ENCODE data around the gene OR13C8. TPM values are rescaled to one million over a fixed set of nuclear protein-coding genes. Genes with fewer than 3 reads are reported as not detected.
"Not testable (repeated sequence)": the region's sequence is repeated elsewhere in the genome, so short reads cannot be mapped to it uniquely, and the experiment has no call there.

OR13C8 gene, protein sequence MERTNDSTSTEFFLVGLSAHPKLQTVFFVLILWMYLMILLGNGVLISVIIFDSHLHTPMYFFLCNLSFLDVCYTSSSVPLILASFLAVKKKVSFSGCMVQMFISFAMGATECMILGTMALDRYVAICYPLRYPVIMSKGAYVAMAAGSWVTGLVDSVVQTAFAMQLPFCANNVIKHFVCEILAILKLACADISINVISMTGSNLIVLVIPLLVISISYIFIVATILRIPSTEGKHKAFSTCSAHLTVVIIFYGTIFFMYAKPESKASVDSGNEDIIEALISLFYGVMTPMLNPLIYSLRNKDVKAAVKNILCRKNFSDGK
- total RNA-seq = not detected
- long read RNA-seq = 0 reads

DNA sequence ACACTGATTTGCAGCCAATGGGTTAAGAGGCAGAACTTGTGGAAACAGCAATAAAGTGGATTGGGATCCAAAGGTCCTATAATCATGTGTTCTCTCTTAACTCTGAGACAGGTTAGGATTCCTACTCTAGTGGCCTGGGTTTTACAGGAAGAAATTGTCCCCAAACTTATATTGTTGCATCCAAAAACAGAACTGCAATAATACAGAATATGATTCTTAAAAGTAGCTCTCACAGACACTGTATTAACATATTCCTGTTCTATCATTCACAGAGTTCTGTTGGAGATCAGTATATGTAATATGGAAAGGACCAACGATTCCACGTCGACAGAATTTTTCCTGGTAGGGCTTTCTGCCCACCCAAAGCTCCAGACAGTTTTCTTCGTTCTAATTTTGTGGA lies at the start of gene OR13C8:
Gene OR13C8, plus strand, starts transcription at position 301 of the 400 bp plus-strand sequence. Its CDS starts 0 bp downstream, at position 301.
- ATAC-seq (no peak), DNase-seq (no peak)
- intact Hi-C loops (cut with micrococcal nuclease) = no loop called here

DNA sequence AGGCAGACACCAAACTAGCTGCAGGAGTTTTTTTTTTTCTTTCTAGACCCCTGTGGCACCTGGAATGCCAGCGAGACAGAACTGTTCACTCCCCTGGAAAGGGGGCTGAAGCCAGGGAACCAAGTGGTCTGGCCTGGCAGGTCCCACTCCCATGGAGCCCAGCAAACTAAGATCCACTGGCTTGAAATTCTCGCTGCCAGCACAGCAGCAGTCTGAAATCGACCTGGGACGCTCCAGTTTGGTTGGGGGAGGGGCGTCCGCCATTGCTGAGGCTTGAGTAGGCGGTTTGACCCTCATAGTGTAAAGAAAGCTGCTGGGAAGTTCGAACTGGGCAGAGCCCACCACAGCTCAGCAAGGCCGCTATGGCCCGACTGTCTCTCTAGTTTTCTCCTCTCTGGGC lies 48.7 kb upstream of the OR13C8 start:
- DNase-seq; ATAC-seq; intact Hi-C loops (cut with micrococcal nuclease): not testable (repeated sequence)

DNA sequence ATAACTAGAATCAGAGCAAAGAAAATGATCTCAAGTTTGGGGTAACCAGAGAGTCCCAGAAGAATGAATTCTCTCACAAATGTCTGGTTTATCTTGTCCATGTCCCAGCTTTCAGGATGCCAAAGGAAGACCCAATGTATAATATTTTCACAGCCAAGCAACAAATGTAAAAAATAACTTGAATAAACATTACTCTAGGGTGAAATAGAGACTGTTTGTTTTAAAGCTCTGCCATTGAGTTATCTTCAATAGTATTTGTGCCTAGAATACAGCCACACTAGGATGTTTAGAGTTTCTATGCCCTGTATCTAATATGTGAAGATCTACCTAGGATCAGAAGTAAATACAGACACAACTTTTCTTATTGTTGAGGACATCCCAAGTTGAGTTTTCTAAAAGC lies 41.9 kb upstream of the OR13C8 start, which contains the start of gene OR13C4:
Gene OR13C4, minus strand, starts transcription at position 101 of the 400 bp plus-strand sequence. Its CDS starts 0 bp downstream, at position 101.
- intact Hi-C loops (cut with micrococcal nuclease) = no loop called here
- DNase-seq = no peak
- ATAC-seq = no peak

DNA sequence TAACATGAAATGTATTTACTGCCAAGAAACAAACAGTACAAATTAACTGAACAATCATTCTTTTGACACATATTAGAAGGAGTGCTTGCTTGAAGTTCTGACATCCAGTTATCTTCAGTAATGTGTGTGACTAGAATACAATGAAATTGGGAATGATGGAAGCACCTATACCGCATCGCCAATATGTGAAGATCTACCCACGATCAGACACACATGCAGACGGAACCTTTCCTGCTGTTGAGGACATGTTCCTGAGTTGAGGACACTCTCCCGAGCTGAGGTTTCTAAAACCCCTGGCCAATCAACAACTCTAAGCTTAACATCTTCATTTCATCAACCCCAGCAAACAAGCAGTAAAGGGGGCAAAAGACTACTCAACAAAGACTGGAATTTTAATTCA lies 32.2 kb upstream of the OR13C8 start, which contains the start of gene OR13C3:
Gene OR13C3, minus strand, starts transcription at position 101 of the 400 bp plus-strand sequence. CDS start 133 bp downstream, outside the sequence.
- intact Hi-C loops (cut with micrococcal nuclease) = no loop called here
- no peak for ATAC-seq
- no peak for DNase-seq

DNA sequence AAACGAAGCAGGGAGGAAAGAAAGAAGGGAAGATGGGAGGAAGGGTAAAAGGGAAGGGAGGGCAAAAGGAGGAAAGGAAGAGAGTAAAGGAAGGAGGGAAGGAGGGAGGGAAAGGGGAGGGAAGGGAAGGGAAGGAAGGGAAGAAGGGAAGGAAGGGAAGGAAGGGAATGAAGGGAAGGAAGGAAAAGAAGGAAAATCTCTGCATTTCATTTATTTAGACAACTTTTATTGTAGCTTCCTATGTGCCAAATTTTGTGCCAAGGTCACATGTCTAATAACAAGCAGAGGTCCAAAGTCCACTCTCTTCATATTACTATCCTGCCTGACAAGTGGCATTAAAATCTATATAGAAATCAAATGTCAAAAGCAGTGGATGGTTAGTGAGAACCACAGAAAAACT lies 29.7 kb upstream of the OR13C8 start:
- DNase-seq = no peak
- intact Hi-C loops (cut with micrococcal nuclease) = no loop called here
- ATAC-seq = no peak

DNA sequence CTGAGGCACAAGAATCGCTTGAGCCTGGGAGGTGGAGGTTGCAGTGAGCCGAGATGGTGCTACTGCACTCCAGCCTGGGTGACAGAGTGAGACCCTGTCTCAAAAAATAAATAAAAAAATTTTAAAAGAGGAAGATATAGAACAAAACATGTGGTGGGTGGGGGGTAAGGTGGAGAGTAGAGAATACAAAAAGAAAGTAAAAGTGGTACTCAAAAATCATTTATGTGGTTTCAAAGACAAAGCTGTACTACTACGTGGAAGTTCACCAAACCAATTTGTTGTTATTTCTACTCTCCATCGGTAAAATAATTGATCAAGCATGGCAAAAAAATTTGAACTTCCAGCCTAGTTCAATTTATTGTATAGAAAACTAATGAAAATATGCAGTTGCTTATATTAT lies 24.3 kb upstream of the OR13C8 start:
- no peak for ATAC-seq
- DNase-seq = no peak
- intact Hi-C loops (cut with micrococcal nuclease) = no loop called here

DNA sequence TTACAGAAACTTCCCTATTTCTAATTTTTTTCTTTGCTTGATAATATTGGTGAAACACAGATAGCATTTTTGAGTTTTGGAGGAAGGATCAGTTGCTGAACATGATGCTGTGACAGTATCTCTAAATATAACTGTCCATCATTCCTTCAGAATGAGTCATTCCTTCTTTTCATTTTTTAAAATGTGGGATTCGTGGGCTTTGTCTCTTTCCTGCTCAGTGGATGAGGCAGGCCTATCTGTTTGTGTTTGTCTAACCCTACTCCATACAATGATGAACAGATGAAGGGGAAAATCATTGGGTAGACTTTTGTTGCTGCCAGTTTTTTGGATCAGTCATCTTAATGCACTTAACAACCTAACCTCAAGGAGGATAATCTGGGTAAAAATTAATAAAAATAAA lies 15.7 kb upstream of the OR13C8 start:
- no peak for ATAC-seq
- no peak for DNase-seq
- intact Hi-C loops (cut with micrococcal nuclease) = no loop called here

DNA sequence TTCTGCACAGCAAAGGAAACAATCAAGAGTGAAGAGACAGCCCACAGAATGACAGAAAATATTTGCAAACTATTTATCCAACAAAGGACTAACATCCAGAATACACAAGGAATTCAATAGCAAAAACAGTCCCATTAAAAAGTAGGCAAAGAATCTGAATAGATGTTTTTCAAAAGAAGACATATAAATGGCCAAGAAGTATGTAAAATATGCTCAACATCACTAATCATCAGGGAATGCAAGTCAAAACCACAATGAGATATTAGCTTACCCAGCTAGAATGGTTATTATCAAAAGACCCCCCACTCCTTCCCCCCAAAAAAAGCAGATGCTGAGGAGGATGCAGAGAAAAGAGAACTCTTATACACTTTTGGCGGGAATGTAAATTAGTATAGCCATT lies 13.4 kb upstream of the OR13C8 start:
- intact Hi-C loops (cut with micrococcal nuclease) = no loop called here
- no peak for DNase-seq
- no peak for ATAC-seq

DNA sequence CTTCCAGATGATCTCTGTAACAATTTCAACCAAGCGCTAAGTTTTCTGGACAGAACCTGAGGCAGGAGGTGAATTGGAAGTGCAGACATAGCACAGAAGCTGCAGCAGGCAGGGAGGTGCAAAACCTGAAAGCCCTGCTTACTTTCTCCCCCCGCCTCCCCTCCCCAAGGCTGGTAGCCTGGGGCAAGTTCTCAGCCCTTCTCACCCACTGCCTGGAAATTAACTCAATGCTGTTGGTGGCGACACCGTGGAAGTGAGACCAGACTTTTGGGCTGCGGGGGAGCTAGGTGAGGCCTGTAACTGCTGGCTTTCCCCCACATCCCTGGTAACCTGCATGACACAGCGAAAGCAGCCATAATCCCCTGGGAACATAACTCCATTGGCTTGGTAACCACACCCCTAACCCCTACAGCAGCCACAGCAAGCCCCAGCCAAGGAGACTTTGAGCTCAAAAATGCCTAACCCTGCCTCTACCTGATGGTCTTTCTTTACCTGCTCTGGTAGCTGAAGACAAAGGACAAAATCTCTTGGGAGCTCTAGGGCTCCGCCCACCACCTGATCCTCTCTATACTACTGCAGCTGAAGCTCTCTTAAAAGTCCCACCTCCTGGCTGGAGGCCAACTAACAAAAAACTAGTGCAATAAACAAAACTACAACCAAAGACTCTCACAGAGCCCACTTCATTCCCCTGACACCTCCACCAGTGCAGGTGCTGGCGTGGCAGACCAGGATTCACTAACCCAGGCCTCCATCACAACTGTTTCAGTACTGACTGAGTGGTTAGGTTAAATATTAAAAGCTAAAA lies 11.9 kb upstream of the OR13C8 start:
- ATAC-seq = no peak
- DNase-seq = no peak
- intact Hi-C loops (cut with micrococcal nuclease) = no loop called here

DNA sequence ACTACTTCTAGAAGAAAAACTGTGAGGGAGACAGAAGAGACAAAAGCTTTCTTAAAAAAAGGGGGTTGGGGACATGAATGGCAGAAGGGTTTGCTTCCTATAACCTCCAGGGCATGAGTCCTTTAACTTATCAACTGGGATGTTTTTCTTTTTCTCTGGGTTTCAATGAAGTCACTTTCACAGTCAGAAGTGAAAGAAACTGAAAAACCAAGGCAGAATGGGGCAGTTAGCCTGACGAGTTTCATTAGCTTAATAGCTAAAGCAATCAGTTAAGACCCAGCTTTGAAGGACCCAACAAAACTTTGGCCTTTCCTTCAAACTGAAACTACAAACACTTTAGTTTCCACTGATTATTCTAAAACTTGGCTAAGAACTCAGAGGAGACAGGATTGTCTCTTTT lies 4.6 kb upstream of the OR13C8 start:
- no peak for ATAC-seq

DNA sequence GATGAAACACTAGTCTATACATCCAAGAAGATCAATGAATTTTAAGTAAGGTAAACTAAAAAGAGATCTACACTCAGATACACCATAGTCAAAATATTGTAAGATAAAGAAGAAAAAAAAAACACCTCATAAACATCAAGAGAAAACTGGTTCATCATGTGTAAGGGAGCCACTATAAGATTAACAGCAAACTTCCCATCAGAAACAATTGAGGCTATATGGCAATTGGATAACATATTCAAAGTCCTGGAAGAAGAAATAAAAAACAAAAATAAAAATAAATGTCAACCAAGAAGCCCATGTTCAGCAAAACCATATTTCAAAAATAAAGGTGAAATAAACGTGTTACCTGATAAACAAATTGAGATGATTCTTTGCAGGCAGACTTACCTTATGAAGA lies 3.6 kb downstream of the OR13C8 start:
- intact Hi-C loops (cut with micrococcal nuclease) = no loop called here
- DNase-seq = no peak
- no peak for ATAC-seq

More for the DNA sequence above, 4.6 kb upstream of the OR13C8 start:
- intact Hi-C loops (cut with micrococcal nuclease) = no loop called here
- DNase-seq = no peak

DNA sequence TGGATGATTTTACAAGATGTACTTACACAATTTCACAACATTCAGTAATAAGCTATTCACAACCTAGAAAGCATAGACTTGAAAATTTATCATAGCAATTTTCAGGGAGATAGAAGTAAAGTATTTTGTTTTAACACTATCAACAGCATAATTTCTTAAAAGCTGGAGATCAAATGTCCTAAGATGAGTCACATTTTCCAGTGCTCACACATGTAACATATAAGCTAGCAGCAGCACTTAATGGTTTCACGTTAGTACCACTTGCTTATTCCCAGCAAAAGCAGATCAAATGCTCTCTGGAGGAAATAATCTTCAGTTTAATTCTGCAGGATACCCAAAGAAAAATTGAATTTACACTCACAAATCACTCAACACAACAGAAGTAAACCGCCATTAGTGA lies 6.5 kb downstream of the OR13C8 start:
- DNase-seq (no peak), ATAC-seq (no peak)
- intact Hi-C loops (cut with micrococcal nuclease) = no loop called here

DNA sequence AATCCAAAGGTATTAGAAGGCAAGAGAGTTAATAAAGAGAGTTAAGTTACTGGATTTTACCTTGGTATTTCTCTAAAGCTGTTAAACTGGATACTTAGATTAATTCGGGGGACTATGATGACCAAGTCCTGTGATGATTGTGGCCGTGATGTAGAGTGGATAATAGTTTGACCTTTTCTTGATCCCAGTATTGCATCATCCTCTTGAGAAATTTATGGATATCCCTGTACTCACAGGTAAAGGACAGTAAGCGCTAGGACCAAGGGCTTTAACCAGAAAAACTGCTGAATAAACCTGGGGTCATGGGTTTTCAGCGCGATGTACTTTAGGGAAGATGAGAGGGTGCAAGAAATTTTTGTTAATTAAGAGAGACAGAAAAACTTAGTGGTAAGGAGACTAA lies 8.3 kb downstream of the OR13C8 start:
- DNase-seq = no peak
- intact Hi-C loops (cut with micrococcal nuclease) = no loop called here

DNA sequence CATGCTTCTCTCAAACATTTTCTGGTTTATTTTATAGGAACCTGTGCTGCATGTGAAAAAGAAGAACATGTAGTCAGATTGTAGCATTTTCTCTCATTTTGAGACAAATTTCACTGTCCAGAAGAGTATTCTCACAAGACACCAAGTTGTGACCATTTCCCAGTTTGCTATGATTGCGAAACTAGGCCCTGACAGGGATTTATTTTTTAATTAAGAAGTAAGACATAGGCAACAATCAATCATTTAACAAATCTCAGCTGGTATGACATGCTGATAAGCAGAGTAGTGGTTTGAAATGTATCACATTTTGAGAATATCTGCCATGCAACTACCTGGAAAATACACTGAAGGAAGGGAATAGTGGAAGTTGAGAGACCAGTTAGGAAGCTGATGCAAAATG lies 11.6 kb downstream of the OR13C8 start:
- ATAC-seq = no peak
- DNase-seq = no peak
- intact Hi-C loops (cut with micrococcal nuclease) = no loop called here

More for the DNA sequence above, 8.3 kb downstream of the OR13C8 start:
- no peak for ATAC-seq

DNA sequence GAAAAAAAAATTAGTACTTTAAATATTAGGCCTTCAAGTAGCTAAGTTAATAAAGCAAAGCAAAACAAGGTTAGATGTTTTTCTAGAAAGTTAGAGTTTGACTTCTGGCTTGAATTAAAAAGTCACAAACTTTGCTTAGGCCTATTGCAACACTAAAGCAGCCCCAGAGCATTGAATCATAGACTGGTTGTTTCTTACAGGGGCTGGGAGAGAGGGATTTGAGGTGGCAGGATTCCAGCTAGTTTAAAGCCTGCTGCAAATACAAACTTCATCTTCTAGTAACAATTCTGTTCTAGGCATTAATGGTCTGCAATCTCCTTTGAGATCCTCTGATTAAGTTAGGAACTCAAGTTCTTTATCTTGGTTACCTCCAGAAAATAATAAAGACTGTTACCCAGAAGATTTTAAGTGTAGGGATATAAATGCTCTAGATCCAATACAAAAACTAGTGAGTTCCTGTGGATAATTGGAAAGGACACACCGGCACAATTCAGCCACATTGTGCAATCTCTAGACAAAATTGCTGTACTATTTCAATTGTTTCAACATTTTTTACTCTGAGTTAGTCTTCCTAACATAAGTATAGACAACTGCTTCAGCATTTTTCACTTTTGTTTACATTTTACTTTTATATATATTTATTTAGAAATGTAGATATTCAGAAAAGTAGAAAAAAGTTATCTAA lies 17.7 kb downstream of the OR13C8 start:
- intact Hi-C loops (cut with micrococcal nuclease) = no loop called here
- DNase-seq = no peak
- peak; percentile 61 for ATAC-seq

DNA sequence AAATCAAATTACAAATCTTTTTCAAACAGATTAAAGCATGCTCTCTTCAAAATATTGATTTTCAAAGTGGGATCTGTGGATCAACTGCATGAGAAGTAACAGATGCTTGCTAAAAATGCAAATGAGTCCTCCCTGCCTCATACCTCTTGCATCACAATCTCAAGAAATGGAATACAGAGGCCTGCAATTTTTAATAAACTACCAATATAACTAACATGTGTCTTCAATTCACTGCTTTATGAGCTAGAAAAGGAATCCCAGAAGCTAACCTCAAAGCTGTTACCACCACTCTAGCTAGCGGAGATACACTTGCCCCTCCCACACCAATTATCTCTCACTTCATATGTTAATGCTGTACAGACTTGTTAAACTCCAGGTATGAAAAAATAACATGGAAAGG lies 20.7 kb downstream of the OR13C8 start:
- DNase-seq (no peak), ATAC-seq (no peak)
- intact Hi-C loops (cut with micrococcal nuclease) = no loop called here

DNA sequence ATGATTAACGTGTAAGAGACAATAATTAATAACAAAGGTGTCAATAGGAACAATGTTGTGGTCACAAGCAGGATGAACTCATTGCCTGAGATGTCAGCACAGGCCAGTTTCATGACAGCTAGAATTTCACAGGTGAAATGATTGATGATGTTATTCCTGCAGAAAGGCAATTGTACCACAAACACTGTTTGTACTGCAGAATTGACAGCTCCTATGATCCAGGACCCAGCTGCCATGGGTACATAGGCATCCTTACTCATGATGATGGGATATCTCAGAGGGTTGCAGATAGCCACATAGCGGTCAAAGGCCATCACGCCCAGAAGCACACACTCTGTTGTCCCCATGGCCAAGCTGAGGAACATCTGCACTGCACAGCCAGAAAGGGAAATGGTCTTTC lies 29.8 kb downstream of the OR13C8 start:
- DNase-seq; ATAC-seq; intact Hi-C loops (cut with micrococcal nuclease): not testable (repeated sequence)

DNA sequence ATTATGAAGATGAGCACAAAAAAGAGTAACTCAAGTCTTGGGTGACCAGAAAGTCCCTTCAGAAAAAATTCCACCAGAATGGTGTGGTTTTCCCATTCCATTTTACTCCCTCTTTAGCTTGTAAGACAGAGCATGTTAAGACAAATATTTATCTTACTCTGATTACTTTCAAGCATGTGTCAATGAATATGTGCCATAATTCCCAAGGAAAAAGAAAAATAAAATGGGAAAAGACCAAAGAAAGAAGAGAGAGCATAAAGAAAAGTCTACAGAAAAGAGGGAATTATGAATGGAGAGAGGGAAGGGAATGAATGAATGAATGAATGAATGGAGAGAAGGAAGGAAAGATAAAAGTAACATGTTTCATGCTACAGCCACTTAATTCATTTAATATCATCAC lies 30.3 kb downstream of the OR13C8 start, which contains the start of gene OR13C5:
Gene OR13C5, minus strand, starts transcription at position 101 of the 400 bp plus-strand sequence. Its CDS starts 0 bp downstream, at position 101.
- intact Hi-C loops (cut with micrococcal nuclease); ATAC-seq; DNase-seq: not testable (repeated sequence)

DNA sequence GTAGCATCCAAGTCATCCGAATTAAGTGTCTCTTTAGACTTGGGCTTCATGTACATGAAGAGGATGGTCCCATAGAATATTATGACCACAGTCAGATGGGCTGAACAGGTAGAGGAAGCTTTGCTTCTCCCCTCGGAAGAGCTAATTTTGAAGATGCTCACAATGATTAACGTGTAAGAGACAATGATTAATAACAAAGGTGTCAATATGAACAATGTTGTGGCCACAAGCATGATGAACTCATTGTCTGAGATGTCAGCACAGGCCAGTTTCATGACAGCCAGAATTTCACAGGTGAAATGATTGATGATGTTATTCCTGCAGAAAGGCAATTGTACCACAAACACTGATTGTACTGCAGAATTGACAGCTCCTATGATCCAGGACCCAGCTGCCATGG lies 35.8 kb downstream of the OR13C8 start:
- ATAC-seq = no peak
- intact Hi-C loops (cut with micrococcal nuclease) = no loop called here
- DNase-seq = no peak

DNA sequence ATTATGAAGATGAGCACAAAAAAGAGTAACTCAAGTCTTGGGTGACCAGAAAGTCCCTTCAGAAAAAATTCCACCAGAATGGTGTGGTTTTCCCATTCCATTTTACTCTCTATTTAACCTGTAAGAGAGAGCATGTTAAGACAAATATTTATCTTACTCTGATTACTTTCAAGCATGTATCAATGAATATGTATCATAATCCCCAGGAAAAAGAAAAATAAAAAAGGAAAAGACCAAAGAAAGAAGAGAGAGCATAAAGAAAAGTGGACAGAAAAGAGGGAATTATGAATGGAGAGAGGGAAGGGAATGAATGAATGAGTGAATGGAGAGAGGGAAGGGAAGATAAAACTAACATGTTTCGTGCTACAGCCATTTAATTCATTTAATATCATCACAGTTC lies 36.6 kb downstream of the OR13C8 start, which contains the start of gene OR13C2:
Gene OR13C2, minus strand, starts transcription at position 101 of the 400 bp plus-strand sequence. Its CDS starts 0 bp downstream, at position 101.
- ATAC-seq; DNase-seq; intact Hi-C loops (cut with micrococcal nuclease): not testable (repeated sequence)

All from left ventricle myocardium superior (tissue), 1 donor.